Measurements from ENCODE around the gene MSI1. TPM values are rescaled to one million over a fixed set of nuclear protein-coding genes. Genes with fewer than 3 reads are reported as not detected.

The MSI1 gene
- total and polyA plus RNA-seq, 10 of the 15 experiments (the other 5 are each of a cell fraction or from before 2014, with no cell fraction given) = 0.04 TPM; not detected in 9

DNA sequence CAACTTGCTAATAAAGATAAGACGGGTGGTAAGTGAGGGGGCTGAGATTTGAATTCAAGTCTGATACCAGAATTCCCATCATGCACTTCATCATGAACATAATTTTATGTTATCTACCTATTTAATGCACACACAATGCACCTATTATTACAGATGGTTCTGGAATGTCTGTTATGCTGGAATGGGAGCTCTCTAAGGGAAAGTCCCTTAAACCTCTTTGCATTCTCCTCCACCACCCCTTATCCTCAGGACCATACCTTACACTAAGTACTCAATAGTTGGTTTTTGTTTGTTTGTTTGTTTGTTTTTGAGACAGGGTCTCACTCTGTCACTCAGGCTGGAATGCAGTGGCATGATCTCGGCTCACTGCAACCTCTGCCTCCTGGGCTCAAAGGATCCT, 7.0 kb upstream of the MSI1 start (continued):
- TF ChIP-seq, protein P1, sequence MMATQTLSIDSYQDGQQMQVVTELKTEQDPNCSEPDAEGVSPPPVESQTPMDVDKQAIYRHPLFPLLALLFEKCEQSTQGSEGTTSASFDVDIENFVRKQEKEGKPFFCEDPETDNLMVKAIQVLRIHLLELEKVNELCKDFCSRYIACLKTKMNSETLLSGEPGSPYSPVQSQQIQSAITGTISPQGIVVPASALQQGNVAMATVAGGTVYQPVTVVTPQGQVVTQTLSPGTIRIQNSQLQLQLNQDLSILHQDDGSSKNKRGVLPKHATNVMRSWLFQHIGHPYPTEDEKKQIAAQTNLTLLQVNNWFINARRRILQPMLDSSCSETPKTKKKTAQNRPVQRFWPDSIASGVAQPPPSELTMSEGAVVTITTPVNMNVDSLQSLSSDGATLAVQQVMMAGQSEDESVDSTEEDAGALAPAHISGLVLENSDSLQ (IDR thresholded peaks at IDR 0.05) = no peak
- no peak for TF ChIP-seq CEBPB (IDR thresholded peaks at IDR 0.05; ENCODE audit: borderline replicate concordance in 1 of 2, low read depth in 2 of 2, low read length in 2 of 2)

- RAD21 ChIA-PET (ENCODE audit: unreplicated experiment) = no interaction called here
- H3K4me1 ChIP-seq (ENCODE audit: control insufficient read depth, insufficient read depth, low read length) = no peaks in the 10 kb centered on the region
- intact Hi-C loops (cut with micrococcal nuclease; ENCODE audit: unreplicated experiment) (no loop called here), in situ Hi-C loops (cut with MboI) (no loop called here)
- no peaks in the 10 kb centered on the region for H3K36me3 ChIP-seq (ENCODE audit: control insufficient read depth in 2 of 2, insufficient read depth in 2 of 2, low read length in 1 of 2)
- DNase-seq (ENCODE audit: low read depth, low spot score) (no peak), ATAC-seq (no peak), FAIRE-seq (no peak)
- SMC1A ChIA-PET (ENCODE audit: uncharacterized antibody, unreplicated experiment) = no interaction called here
- no peak overlapping the region for H3K4me2 ChIP-seq (ENCODE audit: control insufficient read depth, insufficient read depth)
- no peak overlapping the region for H2AFZ ChIP-seq (ENCODE audit: control insufficient read depth, low read depth, low read length)
- no peaks in the 10 kb centered on the region for H4K20me1 ChIP-seq (ENCODE audit: control insufficient read depth, insufficient read depth)
- H3K4me3 ChIP-seq = no peak overlapping the region
- WGBS (ENCODE audit: insufficient coverage, insufficient replicate concordance, low lambda C conversion rate, missing lambda C conversion rate) = 41% methylated on average over 8 of the region's 8 CpGs
- no peak overlapping the region for H3K9ac ChIP-seq (ENCODE audit: control insufficient read depth, insufficient read depth, low read length)
- CTCF ChIA-PET = no interaction called here
- BruUV-seq (replicated peaks) = no TSS peak
- H3K79me2 ChIP-seq (ENCODE audit: control insufficient read depth, insufficient read depth, low read length) = no peaks in the 10 kb centered on the region
- POLR2A ChIA-PET = no interaction called here
- H3K9me3 ChIP-seq (replicated peaks; ENCODE audit: control insufficient read depth, insufficient read depth, low read length) = no peaks in the 10 kb centered on the region
- no peak for TF ChIP-seq ELK1 (IDR thresholded peaks at IDR 0.05; ENCODE audit: low read depth, low read length)
- TF ChIP-seq, protein P2, sequence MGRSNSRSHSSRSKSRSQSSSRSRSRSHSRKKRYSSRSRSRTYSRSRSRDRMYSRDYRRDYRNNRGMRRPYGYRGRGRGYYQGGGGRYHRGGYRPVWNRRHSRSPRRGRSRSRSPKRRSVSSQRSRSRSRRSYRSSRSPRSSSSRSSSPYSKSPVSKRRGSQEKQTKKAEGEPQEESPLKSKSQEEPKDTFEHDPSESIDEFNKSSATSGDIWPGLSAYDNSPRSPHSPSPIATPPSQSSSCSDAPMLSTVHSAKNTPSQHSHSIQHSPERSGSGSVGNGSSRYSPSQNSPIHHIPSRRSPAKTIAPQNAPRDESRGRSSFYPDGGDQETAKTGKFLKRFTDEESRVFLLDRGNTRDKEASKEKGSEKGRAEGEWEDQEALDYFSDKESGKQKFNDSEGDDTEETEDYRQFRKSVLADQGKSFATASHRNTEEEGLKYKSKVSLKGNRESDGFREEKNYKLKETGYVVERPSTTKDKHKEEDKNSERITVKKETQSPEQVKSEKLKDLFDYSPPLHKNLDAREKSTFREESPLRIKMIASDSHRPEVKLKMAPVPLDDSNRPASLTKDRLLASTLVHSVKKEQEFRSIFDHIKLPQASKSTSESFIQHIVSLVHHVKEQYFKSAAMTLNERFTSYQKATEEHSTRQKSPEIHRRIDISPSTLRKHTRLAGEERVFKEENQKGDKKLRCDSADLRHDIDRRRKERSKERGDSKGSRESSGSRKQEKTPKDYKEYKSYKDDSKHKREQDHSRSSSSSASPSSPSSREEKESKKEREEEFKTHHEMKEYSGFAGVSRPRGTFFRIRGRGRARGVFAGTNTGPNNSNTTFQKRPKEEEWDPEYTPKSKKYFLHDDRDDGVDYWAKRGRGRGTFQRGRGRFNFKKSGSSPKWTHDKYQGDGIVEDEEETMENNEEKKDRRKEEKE (IDR thresholded peaks at IDR 0.05) = no peak
- no peak for TF ChIP-seq RBBP5 (conservative IDR thresholded peaks at IDR 0.05)
- no peak for TF ChIP-seq STAT3 (IDR thresholded peaks at IDR 0.05; ENCODE audit: low read depth, low read length)
- TF ChIP-seq SP1 (IDR thresholded peaks at IDR 0.05; ENCODE audit: low read depth, low read length) = no peak
- TF ChIP-seq CEBPB (IDR thresholded peaks at IDR 0.05; ENCODE audit: borderline replicate concordance in 1 of 2, low read depth in 2 of 2, low read length in 2 of 2) = no peak
- no peak for TF ChIP-seq BMI1 (IDR thresholded peaks at IDR 0.05; ENCODE audit: borderline replicate concordance)
- TF ChIP-seq ZBED1 (IDR thresholded peaks at IDR 0.05; ENCODE audit: borderline replicate concordance) = no peak
- no peak for TF ChIP-seq IKZF1 (conservative IDR thresholded peaks at IDR 0.05)
- no peak for TF ChIP-seq YBX1 (IDR thresholded peaks at IDR 0.05)
- no peak for TF ChIP-seq JUND (IDR thresholded peaks at IDR 0.05; ENCODE audit: low read depth, low read length)
- no peak overlapping the region for H3K27ac ChIP-seq (ENCODE audit: control insufficient read depth, insufficient read depth)
- H3K27me3 ChIP-seq (replicated peaks in 1 of 2; ENCODE audit: control insufficient read depth in 2 of 2, insufficient read depth in 2 of 2, low read length in 1 of 2) = peaks cover 5 to 12% of the 10 kb centered on the region in 2 experiments
Observed at GRCh38 chr12:120373683-120374082, 4.7 kb upstream of the MSI1 start.

Data from GM12878 (cell line).